ENCODE data around the gene RGS3.

The RGS3 gene

DNA sequence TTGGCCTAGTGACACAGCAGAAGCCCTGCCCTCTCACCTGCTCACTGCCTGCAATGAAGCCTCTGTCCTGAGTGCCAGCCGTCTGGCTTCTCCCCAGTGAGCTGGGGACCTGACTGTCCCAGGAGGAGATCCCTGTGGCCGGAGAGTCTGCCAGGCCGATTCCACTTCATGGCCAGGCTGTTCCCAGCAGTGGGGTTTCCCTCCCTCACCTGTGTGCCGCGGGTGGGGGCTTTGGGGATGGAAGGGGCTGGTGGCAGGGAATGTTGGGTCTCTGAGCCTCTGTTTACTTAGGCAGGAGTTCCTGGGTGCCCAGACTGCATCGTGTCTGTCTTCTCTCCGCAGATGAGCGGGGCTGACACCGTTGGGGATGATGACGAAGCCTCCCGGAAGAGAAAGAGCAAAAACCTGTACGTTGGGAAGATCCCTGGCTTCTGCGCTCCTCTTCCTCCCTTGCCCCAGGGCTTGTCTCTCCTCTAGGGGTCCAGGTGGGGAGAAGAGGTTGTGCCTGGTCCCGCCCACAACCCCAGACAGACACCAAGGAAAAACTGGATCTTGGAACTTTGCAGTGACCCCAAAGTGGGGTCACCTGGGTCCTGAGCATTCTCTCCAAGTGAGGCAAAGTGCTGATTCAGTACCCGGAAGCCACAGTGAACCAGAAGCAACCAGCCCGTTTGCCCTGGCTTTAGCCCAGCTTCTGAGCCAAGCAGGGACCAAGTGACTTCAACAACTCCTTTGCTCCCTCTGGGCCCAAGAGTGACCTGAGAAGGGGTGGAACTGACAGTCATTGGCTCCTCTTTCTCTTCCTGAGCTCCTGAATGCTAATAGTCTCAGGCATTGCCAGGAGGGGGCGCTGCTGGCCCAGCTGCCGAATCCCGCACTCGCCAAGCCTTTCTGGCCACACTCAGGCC, 127.7 kb downstream of the RGS3 start:
- DNase-seq, result no peak

GRCh38 chr9:113591899-113592625, 128.5 kb downstream of the RGS3 start:
- DNase-seq, result no peak

DNA sequence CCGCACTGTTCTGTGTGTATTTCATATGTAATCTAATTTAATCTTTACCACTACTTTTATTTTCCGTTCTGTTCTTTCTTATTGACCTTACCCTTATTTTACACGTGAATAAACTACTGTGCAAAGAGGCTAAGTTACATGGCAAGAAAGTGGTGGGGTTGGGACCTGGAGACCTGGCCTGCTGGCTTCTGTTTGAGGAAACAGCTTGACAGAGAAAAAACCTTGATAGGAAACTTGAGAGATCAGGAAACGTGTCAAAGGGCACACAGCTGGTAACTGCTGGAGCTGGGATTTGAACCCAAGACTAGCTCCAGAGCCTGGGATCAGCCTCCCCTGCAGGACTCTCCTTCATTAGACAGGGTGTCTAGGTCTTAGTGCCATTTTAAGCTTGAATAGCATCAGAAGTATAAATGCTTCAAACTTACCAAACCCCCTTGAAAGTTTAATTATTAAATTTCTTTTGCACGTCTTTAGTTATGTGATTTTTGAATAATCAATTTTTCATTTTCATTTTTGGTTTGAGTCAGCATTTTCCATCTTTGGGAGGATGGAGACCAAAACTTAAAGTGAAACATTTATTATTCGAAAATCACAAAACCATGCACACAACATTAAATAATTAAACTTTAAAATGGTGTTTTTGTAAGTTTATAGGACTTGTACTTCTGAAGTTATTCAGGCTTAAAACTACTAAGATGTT, 129.5 kb downstream of the RGS3 start:
- DNase-seq, result no peak

DNA sequence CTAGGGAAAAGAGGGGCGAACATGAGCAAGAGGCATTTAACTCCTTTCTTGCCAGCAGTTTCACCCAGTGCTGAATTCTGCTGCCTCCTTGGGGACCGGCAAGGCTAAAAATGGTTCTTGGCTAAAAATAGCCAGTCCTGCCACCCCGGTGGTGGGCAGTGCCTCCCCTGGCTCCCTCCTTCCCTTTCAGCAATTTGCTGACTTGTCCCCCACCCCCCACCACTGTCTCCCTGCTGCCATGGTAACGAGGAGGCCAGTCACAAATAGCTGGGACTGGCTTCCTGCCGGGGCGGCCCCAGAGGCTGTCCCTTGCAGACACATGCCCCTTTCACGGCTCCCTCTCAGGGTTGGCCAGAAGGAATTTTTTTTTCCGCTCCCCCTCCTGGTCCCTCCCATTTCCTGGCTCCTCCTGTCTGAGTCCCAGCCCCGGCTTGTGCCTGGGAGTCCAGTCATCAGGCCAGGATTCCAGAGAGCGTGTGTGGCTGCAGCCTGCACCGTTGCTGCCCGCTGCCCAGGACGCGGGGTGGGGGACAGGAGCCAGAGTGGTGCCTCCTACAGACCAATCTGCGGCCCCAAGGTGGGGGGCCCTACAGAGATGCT, 130.3 kb downstream of the RGS3 start:
- no peak for DNase-seq

- no peak for DNase-seq
These were observed 131.2 kb downstream of the RGS3 start for GRCh38 chr9:113594484-113595299.

- DNase-seq, result no peak
These were observed 133.2 kb downstream of the RGS3 start for GRCh38 chr9:113596616-113597320.

DNA sequence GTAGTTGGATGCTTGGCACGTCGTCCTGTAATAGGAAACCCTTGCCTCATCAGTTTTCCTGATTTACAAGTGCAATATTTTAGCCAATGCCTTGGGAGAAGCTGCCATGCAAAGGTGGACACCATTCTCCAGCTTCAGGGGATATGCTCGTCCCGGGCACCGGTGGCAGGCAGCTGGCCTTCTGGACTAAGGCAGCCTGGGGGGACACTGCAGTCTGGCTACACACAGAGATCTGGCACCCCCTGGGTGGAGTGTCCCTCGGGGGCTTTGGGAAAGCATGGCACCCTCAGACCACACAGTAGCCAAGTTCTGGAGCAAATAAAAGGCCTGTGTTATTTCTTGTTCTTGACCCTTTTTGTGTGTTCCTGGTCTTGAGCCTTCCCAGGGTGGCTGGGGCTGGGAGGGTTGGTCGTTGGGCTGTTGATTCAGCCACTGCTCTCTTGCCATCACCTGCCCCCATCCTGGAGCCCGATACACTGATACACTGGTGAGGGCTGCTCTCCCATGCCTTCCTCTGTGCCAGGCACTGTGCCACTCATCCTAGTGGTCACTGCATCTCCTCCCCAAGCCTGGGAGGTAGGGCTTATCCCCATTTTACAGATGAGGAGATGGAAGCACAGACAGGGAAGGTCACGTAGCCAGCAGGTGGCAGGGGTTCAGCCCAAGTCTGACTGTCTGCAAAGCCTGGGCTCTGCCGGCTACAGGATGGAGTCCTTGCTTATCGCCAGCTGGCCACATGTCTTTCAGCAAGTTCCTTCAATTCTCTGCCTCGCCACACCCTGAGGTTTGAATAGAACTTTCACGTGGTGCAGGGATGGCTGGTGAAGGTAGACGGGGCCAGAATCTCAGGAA, 134.1 kb downstream of the RGS3 start:
- no peak for DNase-seq

- DNase-seq, result no peak
These were observed 134.9 kb downstream of the RGS3 start for GRCh38 chr9:113598451-113598850.

GRCh38 chr9:113598883-113599282, 135.4 kb downstream of the RGS3 start:
- DNase-seq, result no peak

GRCh38 chr9:113599646-113600022, 136.1 kb downstream of the RGS3 start:
- no peak for DNase-seq

- DNase-seq, result no peak
These were observed 136.7 kb downstream of the RGS3 start for GRCh38 chr9:113600023-113600823.

DNA sequence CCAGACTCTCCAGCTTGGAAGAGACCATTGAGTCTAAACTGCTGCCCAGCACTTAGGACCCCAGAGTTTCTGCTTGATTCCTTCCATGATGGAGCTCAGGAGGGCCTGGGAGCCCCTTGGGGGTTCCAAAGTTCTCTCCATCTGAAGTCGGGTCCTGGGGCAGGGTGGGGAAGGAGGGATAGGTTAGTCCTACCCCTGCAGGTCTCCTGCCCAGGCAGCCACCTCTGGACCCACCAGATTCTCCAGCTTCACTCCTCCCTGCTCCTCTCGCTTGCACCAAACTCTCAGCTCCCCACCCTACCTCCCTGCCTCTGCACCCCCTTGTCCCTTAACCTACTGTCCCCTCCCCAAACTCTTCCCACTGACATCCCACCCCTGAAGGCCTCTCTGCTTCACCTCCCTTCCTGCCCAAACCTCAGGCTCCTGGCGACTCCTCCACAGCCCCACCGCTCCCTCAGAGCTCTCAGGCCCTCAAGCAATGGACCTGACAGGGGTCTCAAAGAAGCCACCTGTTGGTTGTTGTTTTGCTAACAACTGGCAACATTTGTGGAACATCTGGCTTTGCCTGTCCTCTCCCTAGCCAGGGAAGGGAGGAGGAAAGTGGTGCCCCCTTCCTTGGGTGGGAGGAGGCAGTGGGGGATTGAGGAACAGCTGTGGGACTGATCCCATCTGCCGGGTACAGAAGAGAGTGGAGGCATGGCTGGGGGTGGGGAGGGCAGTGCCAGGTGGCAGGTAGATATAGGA, 137.5 kb downstream of the RGS3 start:
- no peak for DNase-seq

DNA sequence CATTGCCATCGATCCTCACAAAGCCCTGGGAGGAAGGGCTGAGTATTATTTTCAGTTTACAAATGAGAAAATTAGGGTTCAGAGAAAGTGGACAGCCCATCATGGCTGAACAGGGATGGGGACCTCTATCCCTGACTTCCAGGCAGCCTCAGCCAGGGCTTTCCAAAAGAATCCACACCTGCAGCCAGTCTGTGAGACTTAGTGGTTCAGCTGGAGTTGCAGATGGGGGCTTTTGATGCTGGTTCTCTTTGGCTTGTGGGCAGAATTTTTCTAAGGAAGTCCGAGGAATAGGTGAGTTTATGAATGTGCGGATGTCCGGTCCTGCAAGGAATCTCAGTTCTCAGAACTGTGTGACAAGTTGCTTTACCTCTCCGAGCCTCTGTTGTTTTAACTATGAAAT, 138.1 kb downstream of the RGS3 start:
- no peak for DNase-seq

GRCh38 chr9:113602126-113603047, 138.9 kb downstream of the RGS3 start:
- DNase-seq, result peak; percentile 26

DNA sequence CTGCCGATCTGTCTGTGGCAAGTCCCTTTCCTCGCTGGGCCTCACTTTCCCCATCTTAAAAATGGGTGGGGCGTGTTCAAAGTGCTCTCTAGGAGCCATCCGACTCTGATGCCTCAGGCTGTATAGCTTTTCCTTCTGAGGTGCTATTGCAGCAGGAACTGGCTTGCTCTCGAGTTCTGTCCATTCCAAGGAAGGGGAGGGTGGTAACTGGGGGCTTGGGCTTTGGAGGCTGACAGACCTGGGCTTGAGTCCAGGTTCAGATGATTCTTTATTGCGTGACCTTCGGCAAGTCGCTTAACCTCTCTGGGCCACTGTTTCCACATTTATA, 139.5 kb downstream of the RGS3 start:
- no peak for DNase-seq

DNA sequence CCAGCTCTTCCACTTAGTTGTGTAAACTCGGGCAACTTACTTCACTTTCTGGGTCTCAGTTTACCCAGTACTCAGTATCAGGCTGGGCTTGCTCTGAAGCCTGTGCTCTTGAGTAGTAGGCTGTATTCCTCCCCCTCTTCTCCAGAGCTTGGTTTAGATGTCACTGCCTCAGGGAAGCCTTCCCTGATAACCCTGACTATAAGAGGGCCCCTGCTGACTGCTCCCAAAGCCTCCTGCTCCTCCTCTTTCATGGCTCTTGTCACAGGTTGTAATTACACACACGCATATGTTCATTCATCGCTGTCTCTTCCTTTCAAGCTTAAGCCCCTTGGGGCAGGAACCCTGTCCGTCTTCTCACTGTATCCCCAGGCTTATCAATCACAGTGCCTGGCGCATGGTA, 140.2 kb downstream of the RGS3 start:
- no peak for DNase-seq

GRCh38 chr9:113604393-113604792, 140.9 kb downstream of the RGS3 start:
- no peak for DNase-seq

GRCh38 chr9:113606510-113606909, 143.0 kb downstream of the RGS3 start:
- no peak for DNase-seq
